ENCODE measurements around the gene DCLRE1C.

Gene DCLRE1C

DNA sequence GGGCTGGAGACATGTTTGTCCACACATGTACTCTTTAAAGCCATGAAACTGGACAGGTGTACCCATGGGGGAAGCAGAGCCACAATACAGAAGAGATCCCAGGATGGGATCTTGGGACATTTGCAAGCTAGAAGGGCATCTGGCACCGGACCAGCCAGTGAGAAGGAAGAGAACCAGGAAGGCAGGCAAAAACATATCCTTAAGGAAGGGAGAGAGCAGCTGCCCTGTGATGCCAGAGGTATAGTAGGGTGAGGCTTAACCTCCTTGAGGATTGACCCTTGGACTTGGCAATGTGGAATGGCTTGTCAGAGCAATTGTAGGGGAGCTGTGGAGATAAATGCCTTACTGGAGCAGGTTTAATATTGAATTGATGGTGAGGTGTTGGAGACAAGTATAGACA is 93.1 kb downstream of the DCLRE1C start:
- TF ChIP-seq CTCF (conservative IDR thresholded peaks at IDR 0.05; ENCODE audit: control insufficient read depth, insufficient read depth, low read depth, low read length), result no peak
- no peak for DNase-seq (ENCODE audit: low read depth)
- no peak overlapping the region for H3K4me3 ChIP-seq (ENCODE audit: control insufficient read depth, low read depth, low read length)

DNA sequence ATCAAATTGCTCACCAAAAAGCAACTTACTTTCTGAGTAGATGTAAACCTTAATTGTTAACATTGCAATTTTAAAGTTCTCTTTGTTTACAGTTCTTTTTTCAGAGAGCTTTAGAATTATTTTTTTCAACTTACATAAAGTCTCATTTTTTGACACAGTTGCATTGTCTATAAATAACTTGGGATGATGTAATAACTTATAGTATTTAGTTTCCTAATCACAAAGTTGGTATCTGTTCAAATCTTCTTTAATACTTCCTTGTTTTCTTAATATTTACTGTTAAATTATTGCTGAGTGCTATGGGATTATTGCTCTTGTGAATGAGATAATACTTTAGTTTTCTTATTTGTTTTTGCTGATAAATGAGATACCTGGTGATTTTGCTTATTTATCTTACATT is 94.1 kb downstream of the DCLRE1C start:
- TF ChIP-seq CTCF (conservative IDR thresholded peaks at IDR 0.05; ENCODE audit: control insufficient read depth, insufficient read depth, low read depth, low read length), result no peak
- no peak for DNase-seq (ENCODE audit: low read depth)
- no peak overlapping the region for H3K4me3 ChIP-seq (ENCODE audit: control insufficient read depth, low read depth, low read length)

GRCh38 chr10:14859043-14859442 is 94.9 kb downstream of the DCLRE1C start:
- no peak for TF ChIP-seq CTCF (conservative IDR thresholded peaks at IDR 0.05; ENCODE audit: control insufficient read depth, insufficient read depth, low read depth, low read length)
- no peak for DNase-seq (ENCODE audit: low read depth)
- no peak overlapping the region for H3K4me3 ChIP-seq (ENCODE audit: control insufficient read depth, low read depth, low read length)

DNA sequence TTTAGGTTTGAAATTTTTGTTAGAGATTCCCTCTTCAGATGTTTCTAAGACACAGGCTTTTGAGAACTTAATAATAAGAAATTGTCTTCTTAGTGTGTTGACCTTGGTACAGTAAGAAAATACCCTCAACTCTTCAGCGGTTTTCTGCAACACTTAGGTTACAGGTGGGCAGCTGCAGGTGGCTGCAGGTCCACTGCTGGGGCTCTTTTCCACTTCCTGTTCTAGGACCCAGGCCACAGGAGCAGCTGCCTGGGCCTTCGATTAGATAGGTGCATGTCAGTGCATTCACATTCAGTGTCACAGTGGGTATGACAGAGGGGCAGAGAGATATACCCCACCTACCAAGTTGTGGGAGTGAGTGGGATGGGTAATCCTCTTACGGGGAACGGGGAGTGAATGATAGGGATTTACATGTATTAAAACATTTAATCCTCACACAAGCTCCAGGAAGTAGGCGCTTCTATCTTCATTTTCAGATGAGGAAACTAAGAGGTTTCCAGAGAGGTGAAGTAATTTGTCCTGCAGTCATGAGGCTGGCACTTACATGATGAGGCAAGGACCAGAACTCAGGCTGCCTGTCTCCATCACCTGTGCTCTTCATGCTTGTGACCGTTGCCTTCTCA is 95.4 kb downstream of the DCLRE1C start:
- no peak overlapping the region for H3K4me3 ChIP-seq (ENCODE audit: control insufficient read depth, low read depth, low read length)
- no peak for DNase-seq (ENCODE audit: low read depth)
- no peak for TF ChIP-seq CTCF (conservative IDR thresholded peaks at IDR 0.05; ENCODE audit: control insufficient read depth, insufficient read depth, low read depth, low read length)

DNA sequence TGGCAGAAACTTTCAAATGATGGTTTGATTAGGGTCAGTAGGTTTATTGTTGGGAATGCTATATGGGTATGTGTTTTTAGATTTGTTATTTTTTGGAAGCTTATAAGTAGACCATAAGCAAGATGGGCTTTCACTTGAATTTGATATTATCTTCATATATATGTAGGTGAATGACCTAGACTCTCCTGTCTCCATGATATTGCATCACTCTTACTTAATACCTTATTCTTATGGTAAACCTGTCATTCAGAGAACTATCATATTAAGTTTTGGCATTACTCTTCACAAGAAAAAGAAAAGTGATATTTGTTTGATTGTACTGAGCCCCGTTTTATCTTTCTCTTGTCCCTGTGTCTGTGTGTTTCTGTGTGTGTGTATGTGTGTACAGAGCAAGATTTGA is 98.4 kb downstream of the DCLRE1C start:
- no peak for TF ChIP-seq CTCF (conservative IDR thresholded peaks at IDR 0.05; ENCODE audit: control insufficient read depth, insufficient read depth, low read depth, low read length)
- DNase-seq (ENCODE audit: low read depth), result no peak
- no peak overlapping the region for H3K4me3 ChIP-seq (ENCODE audit: control insufficient read depth, low read depth, low read length)

DNA sequence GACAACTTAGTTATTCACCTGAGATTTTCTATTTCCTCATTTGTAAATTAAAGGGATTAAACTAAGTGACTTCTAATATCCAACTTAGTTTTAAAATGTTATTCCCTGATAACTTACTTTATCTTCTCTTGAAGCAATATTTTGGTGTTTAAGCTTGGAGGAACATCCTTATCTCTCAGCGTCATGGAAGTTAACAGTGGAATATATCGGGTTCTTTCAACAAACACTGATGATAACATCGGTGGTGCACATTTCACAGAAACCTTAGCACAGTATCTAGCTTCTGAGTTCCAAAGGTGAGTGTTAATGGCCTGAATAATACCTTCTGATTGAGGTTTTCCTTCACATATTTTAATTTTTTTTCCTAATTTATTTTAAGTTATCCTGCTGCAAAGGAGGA is 101.7 kb downstream of the DCLRE1C start:
- H3K4me3 ChIP-seq (ENCODE audit: control insufficient read depth, low read depth, low read length), result no peak overlapping the region
- no peak for DNase-seq (ENCODE audit: low read depth)
- TF ChIP-seq CTCF (conservative IDR thresholded peaks at IDR 0.05; ENCODE audit: control insufficient read depth, insufficient read depth, low read depth, low read length), result no peak

Data from fibroblast of mammary gland (primary cell).